ENCODE measurements around the gene EIF4E2. TPM values are rescaled to one million over a fixed set of nuclear protein-coding genes. Genes with fewer than 3 reads are reported as not detected.

Gene EIF4E2
- total and polyA plus RNA-seq, 2 of the 13 experiments (the other 11 are each of a cell fraction or from before 2014, with no cell fraction given) = 25.0 to 101 TPM

GRCh38 chr2:232571026-232571474 lies 20.6 kb downstream of the EIF4E2 start:
- Histone ChIP-seq H3K4me1 (ENCODE audit: insufficient read depth, low read length) (peaks cover 36% of the 10 kb centered on the region), H3K4me2 (ENCODE audit: low read depth, low read length) (no peak overlapping the region), H3K79me2 (ENCODE audit: insufficient read depth, low read length) (no peaks in the 10 kb centered on the region), H2AFZ (ENCODE audit: low read length) (no peak overlapping the region), H3K27me3 (ENCODE audit: control insufficient read depth in 1 of 2, insufficient read depth in 2 of 2, low read length in 2 of 2) (no peaks in the 10 kb centered on the region), H3K27ac (ENCODE audit: extremely low read length, insufficient read depth, low read length) (no peak overlapping the region), H3K9me3 (ENCODE audit: low read length) (no peaks in the 10 kb centered on the region), H4K20me1 (ENCODE audit: insufficient read depth, low read length) (no peaks in the 10 kb centered on the region), H3K36me3 (replicated peaks in 1 of 2; ENCODE audit: control insufficient read depth in 1 of 2, insufficient read depth in 2 of 2, low read length in 2 of 2) (peaks cover 32 to 57% of the 10 kb centered on the region in 2 experiments), H3K9ac (ENCODE audit: insufficient read depth, low read depth, low read length) (no peak overlapping the region), H3K4me3 (replicated peaks in 1 of 3; ENCODE audit: insufficient read depth in 1 of 3, low read depth in 2 of 3, low read length in 3 of 3) (no peak overlapping the region)
- ATAC-seq (no peak), DNase-seq (ENCODE audit: low spot score) (no peak), FAIRE-seq (no peak)
- ChIA-PET CTCF (ENCODE audit: low intra/inter-chr PET ratio, low total read pairs) (no interaction called here), POLR2A (interaction anchor here (1.8 kb wide), 1 partner anchor 20 kb away, joined by 11 read pairs; the partner anchor contains the start of genes EIF4E2 and TIGD1)
- in situ Hi-C loops (cut with HindIII; ENCODE audit: extremely low pct_ligation_motif_present, low pct_unique_long_range_greater_than_20kb) (no loop called here), intact Hi-C loops (cut with micrococcal nuclease; ENCODE audit: unreplicated experiment) (no loop called here)
- no TSS peak for BruUV-seq (replicated peaks)
- 89% methylated on average over 7 of the region's 7 CpGs for WGBS (ENCODE audit: low lambda C conversion rate)
- 0 out of 2 replicates have a peak, but pooled peaks have one; percentile 51 for TF ChIP-seq FOXO4 (CRISPR knock-in tag; conservative IDR thresholded peaks at IDR 0.05)
- no peak for TF ChIP-seq ZNF460 (CRISPR knock-in tag; IDR thresholded peaks at IDR 0.05; ENCODE audit: borderline replicate concordance)

GRCh38 chr2:232573042-232573441 lies 22.6 kb downstream of the EIF4E2 start:
- in situ Hi-C loops (cut with HindIII; ENCODE audit: extremely low pct_ligation_motif_present, low pct_unique_long_range_greater_than_20kb) = no loop called here
- H4K20me1 ChIP-seq (ENCODE audit: insufficient read depth, low read length) = no peaks in the 10 kb centered on the region
- no peaks in the 10 kb centered on the region for H3K9me3 ChIP-seq (ENCODE audit: low read length)
- ATAC-seq (no peak), FAIRE-seq (no peak), DNase-seq (ENCODE audit: low spot score) (no peak)
- intact Hi-C loops (cut with micrococcal nuclease; ENCODE audit: unreplicated experiment) = no loop called here
- no peak overlapping the region for H2AFZ ChIP-seq (ENCODE audit: low read length)
- H3K4me2 ChIP-seq (ENCODE audit: low read depth, low read length) = no peak overlapping the region
- H3K4me3 ChIP-seq (replicated peaks in 1 of 3; ENCODE audit: insufficient read depth in 1 of 3, low read depth in 2 of 3, low read length in 3 of 3) = no peak overlapping the region
- ChIA-PET POLR2A (no interaction called here), CTCF (ENCODE audit: low intra/inter-chr PET ratio, low total read pairs) (interaction anchor here (1.4 kb wide), 1 partner anchor 33 kb away, joined by 3 read pairs; no protein-coding TSS in a partner anchor)
- H3K9ac ChIP-seq (ENCODE audit: insufficient read depth, low read depth, low read length) = no peak overlapping the region
- H3K27ac ChIP-seq (ENCODE audit: extremely low read length, insufficient read depth, low read length) = peak overlapping the region; percentile 23
- peaks cover 50% of the 10 kb centered on the region for H3K4me1 ChIP-seq (ENCODE audit: insufficient read depth, low read length)
- no peaks in the 10 kb centered on the region for H3K79me2 ChIP-seq (ENCODE audit: insufficient read depth, low read length)
- no peaks in the 10 kb centered on the region for H3K27me3 ChIP-seq (ENCODE audit: control insufficient read depth in 1 of 2, insufficient read depth in 2 of 2, low read length in 2 of 2)
- peaks cover 20 to 45% of the 10 kb centered on the region in 2 experiments for H3K36me3 ChIP-seq (replicated peaks in 1 of 2; ENCODE audit: control insufficient read depth in 1 of 2, insufficient read depth in 2 of 2, low read length in 2 of 2)
- BruUV-seq (replicated peaks) = no TSS peak
- TF ChIP-seq ZNF3 (CRISPR knock-in tag; IDR thresholded peaks at IDR 0.05) (no peak), ZNF646 (CRISPR knock-in tag; IDR thresholded peaks at IDR 0.05) (no peak), PHB2 (IDR thresholded peaks at IDR 0.05; ENCODE audit: partially characterized antibody) (no peak), DNMT1 (CRISPR knock-in tag; IDR thresholded peaks at IDR 0.05) (no peak), RXRA (CRISPR knock-in tag; IDR thresholded peaks at IDR 0.05) (no peak)

Data from HepG2 (cell line).